GM12801 (cell line): ENCODE data around the gene ABHD3.

Source experiments
- CTCF ChIP-seq: IDR thresholded peaks from one replicate; pipeline ENCODE4 v1.5.1; 2011; ENCODE audit warnings: control low read depth; ENCODE audit not compliant: insufficient read length; ENCODE audit errors: extremely low read depth

Gene ABHD3

GRCh38 chr18:21704603-21705364 lies at the start of gene ABHD3:
ABHD3 (minus strand) TSS chr18:21704774; CDS start chr18:21704665, 109 bp downstream.
- no peak for TF ChIP-seq CTCF

GRCh38 chr18:21747764-21748693 lies 43.5 kb upstream of the ABHD3 start:
- TF ChIP-seq CTCF = no peak

- no peak for TF ChIP-seq CTCF
Measured at GRCh38 chr18:21747268-21747667, 42.7 kb upstream of the ABHD3 start.

- TF ChIP-seq CTCF = no peak
Measured at GRCh38 chr18:21745231-21745630, 40.7 kb upstream of the ABHD3 start.

- TF ChIP-seq CTCF = no peak
Measured at GRCh38 chr18:21743166-21743832, 38.7 kb upstream of the ABHD3 start.

GRCh38 chr18:21742315-21742687 lies 37.7 kb upstream of the ABHD3 start:
- no peak for TF ChIP-seq CTCF
